GM20000 (cell line): ENCODE measurements around the gene YY2.

Experiments used
- DNase-seq: peaks from one replicate; pipeline ENCODE4 v3.0.0; 2012; ENCODE audit warnings: low spot score
- TF ChIP-seq, protein P1 (sequence below): IDR thresholded peaks from 2 replicates; pipeline ENCODE4 v1.5.1; 2012; ENCODE audit warnings: mild to moderate bottlenecking, control low read depth; ENCODE audit errors: extremely low read depth, missing control alignments

YY2 gene

DNA sequence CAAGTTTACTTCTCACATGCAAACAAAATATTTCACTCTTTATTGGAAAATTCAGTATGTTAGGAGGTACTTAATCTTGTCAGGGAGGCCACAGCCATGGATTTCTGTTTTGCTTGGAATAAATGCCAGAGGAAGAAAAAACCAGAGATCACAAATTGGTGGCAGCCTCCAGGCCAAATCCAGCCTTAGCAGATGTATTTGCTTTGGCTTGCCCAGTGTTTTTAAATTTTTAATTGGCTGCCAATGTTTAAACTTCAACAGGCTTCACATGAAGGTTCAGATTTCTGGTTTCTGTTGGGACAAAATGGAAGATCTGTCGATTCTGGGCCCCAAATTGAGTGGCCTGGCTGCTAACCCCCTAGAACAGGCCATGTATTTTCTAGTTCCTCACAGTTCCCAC lies 19.2 kb downstream of the YY2 start:
- TF ChIP-seq, protein P1, sequence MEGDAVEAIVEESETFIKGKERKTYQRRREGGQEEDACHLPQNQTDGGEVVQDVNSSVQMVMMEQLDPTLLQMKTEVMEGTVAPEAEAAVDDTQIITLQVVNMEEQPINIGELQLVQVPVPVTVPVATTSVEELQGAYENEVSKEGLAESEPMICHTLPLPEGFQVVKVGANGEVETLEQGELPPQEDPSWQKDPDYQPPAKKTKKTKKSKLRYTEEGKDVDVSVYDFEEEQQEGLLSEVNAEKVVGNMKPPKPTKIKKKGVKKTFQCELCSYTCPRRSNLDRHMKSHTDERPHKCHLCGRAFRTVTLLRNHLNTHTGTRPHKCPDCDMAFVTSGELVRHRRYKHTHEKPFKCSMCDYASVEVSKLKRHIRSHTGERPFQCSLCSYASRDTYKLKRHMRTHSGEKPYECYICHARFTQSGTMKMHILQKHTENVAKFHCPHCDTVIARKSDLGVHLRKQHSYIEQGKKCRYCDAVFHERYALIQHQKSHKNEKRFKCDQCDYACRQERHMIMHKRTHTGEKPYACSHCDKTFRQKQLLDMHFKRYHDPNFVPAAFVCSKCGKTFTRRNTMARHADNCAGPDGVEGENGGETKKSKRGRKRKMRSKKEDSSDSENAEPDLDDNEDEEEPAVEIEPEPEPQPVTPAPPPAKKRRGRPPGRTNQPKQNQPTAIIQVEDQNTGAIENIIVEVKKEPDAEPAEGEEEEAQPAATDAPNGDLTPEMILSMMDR = no peak
- no peak for DNase-seq

DNA sequence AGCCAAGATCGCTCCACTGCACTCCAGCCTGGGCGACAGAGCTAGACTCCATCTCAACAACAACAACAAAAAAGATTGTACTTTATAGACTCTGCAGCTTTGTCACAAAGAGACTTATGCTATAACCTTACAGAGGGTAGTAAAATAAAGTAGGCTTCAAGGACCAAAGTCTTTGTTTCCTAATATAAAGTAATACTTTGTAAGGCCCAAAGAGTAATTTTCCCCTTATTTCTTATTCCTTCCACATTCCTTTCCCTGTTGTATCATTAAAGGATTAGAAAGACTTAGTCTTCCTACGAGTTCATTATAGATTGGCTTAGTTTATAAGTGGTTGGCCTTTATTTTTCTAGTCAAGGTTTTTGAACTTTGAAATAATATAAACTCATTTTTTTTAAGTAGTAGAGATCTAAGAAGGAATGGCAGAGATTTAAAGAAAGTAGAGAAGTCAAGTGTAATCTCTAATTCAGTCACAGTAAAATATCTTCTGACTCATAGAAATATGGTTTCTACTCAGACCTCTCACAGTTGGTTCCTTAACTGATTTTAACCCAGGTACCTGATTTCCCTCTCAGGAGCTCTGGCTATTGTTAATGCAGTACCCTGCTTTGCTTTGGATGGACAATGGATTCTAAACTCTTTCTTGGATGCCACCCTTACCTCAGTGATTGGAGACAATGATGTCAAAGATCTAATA lies 26.2 kb downstream of the YY2 start:
- no peak for DNase-seq
- TF ChIP-seq, protein P1 = no peak

DNA sequence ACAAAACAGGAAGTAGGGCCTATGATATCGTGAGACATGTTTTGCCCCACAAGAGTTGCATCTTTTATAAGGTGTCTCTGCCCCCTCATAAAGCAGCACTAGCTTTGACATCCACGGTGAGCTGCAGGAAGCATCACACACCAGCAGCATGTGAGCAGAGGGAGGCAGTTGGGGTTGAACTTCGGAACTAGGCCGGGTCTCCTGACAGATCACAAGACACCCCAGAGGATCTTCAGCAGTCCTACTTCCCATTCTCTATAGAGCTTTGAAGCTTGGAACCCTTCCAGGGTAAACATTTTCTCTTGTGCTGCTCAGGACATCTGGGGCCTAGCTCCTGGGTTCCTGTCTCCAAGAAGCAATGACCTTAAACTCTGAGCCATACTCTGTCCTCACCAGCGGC lies 27.5 kb downstream of the YY2 start:
- DNase-seq = no peak
- TF ChIP-seq, protein P1 = no peak

DNA sequence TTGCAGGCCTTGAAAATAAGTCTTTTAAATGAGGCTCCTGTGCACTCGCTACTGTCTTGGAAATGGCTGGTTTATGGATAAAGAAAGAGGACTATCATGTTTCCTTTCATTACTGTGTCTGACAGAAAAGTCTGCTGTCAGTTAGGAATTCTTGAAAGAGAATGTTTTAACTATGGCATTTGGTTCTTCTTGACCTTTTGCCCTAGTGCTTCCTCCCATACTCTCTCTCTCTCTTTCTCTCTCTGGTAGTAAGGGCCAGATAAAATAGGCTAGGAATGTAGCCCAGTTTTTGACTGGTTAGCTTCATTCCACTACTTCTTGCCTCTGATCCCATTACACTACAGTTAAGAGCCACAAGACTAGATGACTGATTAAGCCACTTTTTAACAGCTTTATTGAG lies 29.8 kb downstream of the YY2 start:
- no peak for DNase-seq
- TF ChIP-seq, protein P1 = no peak

DNA sequence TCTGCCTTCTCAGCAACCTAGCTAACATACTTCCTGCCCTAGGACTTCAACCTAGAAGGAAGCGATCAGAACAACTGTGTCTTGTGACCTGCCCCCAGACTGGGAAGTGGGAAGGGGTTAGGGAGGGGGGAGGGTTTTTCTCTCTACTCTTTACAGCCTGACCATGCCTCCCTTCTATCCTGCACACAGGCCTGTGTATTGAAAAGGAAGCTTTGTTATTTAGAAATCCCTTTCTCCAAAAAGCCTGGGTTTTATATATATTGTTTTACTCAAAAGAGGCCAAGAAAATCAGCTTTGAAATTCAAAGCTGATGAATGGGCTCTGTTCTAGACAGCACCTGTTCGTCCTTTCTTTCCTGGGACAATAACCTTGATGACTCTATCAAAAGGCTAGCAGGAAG lies 49.5 kb downstream of the YY2 start:
- TF ChIP-seq, protein P1 = no peak

DNA sequence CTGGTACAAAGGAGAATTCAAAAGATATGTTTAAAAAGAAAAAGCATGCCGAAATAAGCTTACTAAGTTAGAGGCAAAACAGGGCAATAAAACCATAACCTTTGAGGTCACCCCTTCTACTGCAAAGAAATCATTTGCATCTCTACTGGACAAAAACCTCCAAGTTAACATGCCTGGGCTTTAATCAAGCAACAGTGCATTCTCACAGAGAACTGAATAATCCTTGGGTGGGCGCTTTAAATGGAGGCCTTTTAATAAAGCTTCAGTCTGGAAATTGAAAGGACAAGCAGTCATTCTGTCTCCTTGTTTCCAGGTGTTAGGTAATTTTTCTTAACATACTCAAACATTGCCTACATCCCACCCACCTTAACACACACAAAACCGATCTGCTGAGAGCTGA lies 50.2 kb downstream of the YY2 start:
- no peak for DNase-seq
- TF ChIP-seq, protein P1 = no peak

More for the DNA sequence above, 49.5 kb downstream of the YY2 start:
- no peak for DNase-seq

DNA sequence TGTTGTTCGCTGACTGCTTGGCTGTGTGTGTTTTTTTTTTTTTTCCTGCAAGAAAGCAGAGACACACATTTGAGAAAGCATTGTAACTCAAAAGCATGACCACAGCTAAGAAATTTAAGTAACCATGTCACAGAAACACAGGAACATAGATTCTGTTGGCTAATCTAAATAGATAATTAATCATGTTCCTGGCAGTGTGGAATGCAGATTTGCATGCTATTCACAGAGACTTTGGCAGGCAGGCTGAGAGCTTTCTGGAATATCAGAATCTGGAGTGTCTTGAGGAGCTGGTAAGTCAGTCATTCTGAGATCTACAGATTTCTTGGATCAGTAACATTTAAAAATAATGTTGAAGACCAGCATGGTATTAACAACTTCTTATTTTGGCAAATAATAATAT lies 51.5 kb downstream of the YY2 start:
- no peak for DNase-seq
- TF ChIP-seq, protein P1 = no peak
